Osteoblast (primary cell): ENCODE measurements around the gene RET. TPM values are rescaled to one million over a fixed set of nuclear protein-coding genes. Genes with fewer than 3 reads are reported as not detected.

Experiments used
- DNase-seq: peaks from one replicate; pipeline ENCODE4 v3.0.0; 2011; ENCODE audit warnings: low spot score, mixed read lengths; ENCODE audit not compliant: insufficient read length; ENCODE audit errors: missing footprints
- H2AFZ ChIP-seq: 2 replicates; pipeline ENCODE4 v1.6.0; 2011; ENCODE audit warnings: mild to moderate bottlenecking, low read length
- H3K27ac ChIP-seq: 2 replicates; pipeline ENCODE4 v1.5.1; 2011; ENCODE audit warnings: mild to moderate bottlenecking, low read depth, low read length, moderate library complexity
- H3K27me3 ChIP-seq: 2 replicates; pipeline ENCODE4 v1.6.0; 2012; ENCODE audit warnings: mild to moderate bottlenecking, control low read depth, inconsistent platforms, low read length, moderate library complexity; ENCODE audit not compliant: insufficient read depth
- H3K36me3 ChIP-seq: 2 replicates; pipeline ENCODE4 v1.5.1; 2011; ENCODE audit warnings: mild to moderate bottlenecking, low read length, control low read depth, moderate library complexity; ENCODE audit not compliant: insufficient read depth
- H3K4me1 ChIP-seq: 2 replicates; pipeline ENCODE4 v1.5.1; 2011; ENCODE audit warnings: mild to moderate bottlenecking, low read length, control low read depth, moderate library complexity; ENCODE audit not compliant: insufficient read depth
- H3K4me2 ChIP-seq: 2 replicates; pipeline ENCODE4 v1.6.0; 2011; ENCODE audit warnings: mild to moderate bottlenecking, low read length; ENCODE audit not compliant: insufficient read depth
- H3K4me3 ChIP-seq: fragments of 200-600 bp; sonication (generic); 3 replicates; pipeline ENCODE4 v1.5.1; 2012; ENCODE audit warnings: mild to moderate bottlenecking, low read length, inconsistent platforms; ENCODE audit not compliant: insufficient read depth
- H3K79me2 ChIP-seq: 2 replicates; pipeline ENCODE4 v1.6.0; 2012; ENCODE audit warnings: mild to moderate bottlenecking, low read length, control low read depth, inconsistent platforms; ENCODE audit not compliant: insufficient read depth
- H3K9me3 ChIP-seq: 2 replicates; pipeline ENCODE4 v1.5.1; 2011; ENCODE audit warnings: low read depth, low read length, control low read depth
- H4K20me1 ChIP-seq: 2 replicates; pipeline ENCODE4 v1.6.0; 2012; ENCODE audit warnings: mild to moderate bottlenecking, low read length, control low read depth; ENCODE audit not compliant: insufficient read depth
- CTCF ChIP-seq: IDR thresholded peaks from 2 replicates; pipeline ENCODE4 v1.5.1; 2011; ENCODE audit warnings: mild to moderate bottlenecking, low read depth, low read length, moderate library complexity; ENCODE audit errors: extremely low read depth
- total RNA-seq: library from RNA; depleted of rRNA; stranded (reverse); fragments of >200 nt; gene quantifications from 2 replicates; pipeline ENCODE4 v1.2.3, GENCODE V29; 2012

RET gene
- total RNA-seq, 1 donor = under 0.01 TPM

GRCh38 chr10:43053825-43054224 lies 23.0 kb upstream of the RET start:
- no peak overlapping the region for H2AFZ ChIP-seq
- no peak overlapping the region for H3K27ac ChIP-seq
- H3K27me3 ChIP-seq = no peaks in the 10 kb centered on the region
- H3K4me1 ChIP-seq = no peaks in the 10 kb centered on the region
- H3K36me3 ChIP-seq = no peaks in the 10 kb centered on the region
- no peak overlapping the region for H3K4me3 ChIP-seq
- no peaks in the 10 kb centered on the region for H3K9me3 ChIP-seq
- no peak overlapping the region for H3K4me2 ChIP-seq
- no peak for DNase-seq
- H4K20me1 ChIP-seq = no peaks in the 10 kb centered on the region
- TF ChIP-seq CTCF = no peak
- H3K79me2 ChIP-seq = no peaks in the 10 kb centered on the region

GRCh38 chr10:43054593-43054992 lies 22.3 kb upstream of the RET start:
- Histone ChIP-seq H3K27me3 (no peaks in the 10 kb centered on the region), H3K36me3 (no peaks in the 10 kb centered on the region), H3K4me2 (no peak overlapping the region), H3K4me1 (no peaks in the 10 kb centered on the region), H3K27ac (no peak overlapping the region), H2AFZ (no peak overlapping the region), H3K9me3 (no peaks in the 10 kb centered on the region), H3K4me3 (no peak overlapping the region), H4K20me1 (no peaks in the 10 kb centered on the region), H3K79me2 (no peaks in the 10 kb centered on the region)
- peak; percentile 42 for DNase-seq
- TF ChIP-seq CTCF = no peak

- Histone ChIP-seq H4K20me1 (no peaks in the 10 kb centered on the region), H3K36me3 (no peaks in the 10 kb centered on the region), H3K79me2 (no peaks in the 10 kb centered on the region), H3K4me2 (no peak overlapping the region), H3K4me3 (no peak overlapping the region), H3K4me1 (no peaks in the 10 kb centered on the region), H3K27ac (no peak overlapping the region), H3K27me3 (no peaks in the 10 kb centered on the region), H2AFZ (no peak overlapping the region), H3K9me3 (no peaks in the 10 kb centered on the region)
- TF ChIP-seq CTCF = no peak
- DNase-seq = no peak
Observed at GRCh38 chr10:43055217-43055616, 21.7 kb upstream of the RET start.

GRCh38 chr10:43055991-43056567 lies 20.8 kb upstream of the RET start:
- no peak for TF ChIP-seq CTCF
- no peak for DNase-seq
- no peaks in the 10 kb centered on the region for H3K27me3 ChIP-seq
- H3K9me3 ChIP-seq = no peaks in the 10 kb centered on the region
- no peaks in the 10 kb centered on the region for H3K36me3 ChIP-seq
- no peak overlapping the region for H2AFZ ChIP-seq
- H3K4me3 ChIP-seq = no peak overlapping the region
- no peak overlapping the region for H3K27ac ChIP-seq
- no peaks in the 10 kb centered on the region for H3K4me1 ChIP-seq
- no peaks in the 10 kb centered on the region for H3K79me2 ChIP-seq
- no peak overlapping the region for H3K4me2 ChIP-seq
- H4K20me1 ChIP-seq = no peaks in the 10 kb centered on the region
